Cardiac muscle cell (in vitro differentiated cells and primary cell): Measurements from ENCODE around the gene FBRSL1. TPM values are rescaled to one million over a fixed set of nuclear protein-coding genes. Genes with fewer than 3 reads are reported as not detected.

Experiments
- DNase-seq, 2 donors: peaks; one replicate each; pipeline versions ENCODE4 v3.0.0 to v3.0.0-alpha.2; 2010 to 2017; ENCODE audit warnings: low read depth in 1 of 2, low spot score in 1 of 2
- H3K27ac ChIP-seq: fragments of 200-600 bp; sonication (generic); 2 replicates; pipeline ENCODE4 v1.5.1; 2016
- H3K27me3 ChIP-seq: fragments of 200-600 bp; sonication (generic); 2 replicates; pipeline ENCODE4 v1.6.0; 2016; ENCODE audit warnings: control low read depth
- H3K36me3 ChIP-seq: fragments of 200-600 bp; sonication (generic); 2 replicates; pipeline ENCODE4 v1.5.1; 2016; ENCODE audit warnings: control low read depth
- H3K4me1 ChIP-seq: fragments of 200-600 bp; sonication (generic); 2 replicates; pipeline ENCODE4 v1.8.1; 2017; ENCODE audit warnings: low read depth, mild to moderate bottlenecking, mixed run types
- H3K4me3 ChIP-seq: fragments of 200-600 bp; sonication (generic); 2 replicates; pipeline ENCODE4 v1.5.1; 2016; ENCODE audit warnings: mild to moderate bottlenecking
- H3K9me3 ChIP-seq: fragments of 200-600 bp; sonication (generic); 2 replicates; pipeline ENCODE4 v1.5.1; 2017; ENCODE audit warnings: low read depth, mild to moderate bottlenecking, control low read depth
- CTCF ChIP-seq: IDR thresholded peaks from 2 replicates; pipeline ENCODE4 v1.5.1; 2012; ENCODE audit warnings: low read depth, mild to moderate bottlenecking, low read length
- polyA plus RNA-seq: library from polyadenylated mRNA; unstranded; fragments of >200 nt; fragmentation: Nextera tagmentation; extraction: Ambion mirVana; gene quantifications from 2 replicates; pipeline ENCODE4 v1.2.1, GENCODE V29; 2016
- total RNA-seq: library from RNA; depleted of rRNA; stranded (reverse); fragments of >200 nt; gene quantifications from 2 replicates; pipeline ENCODE4 v1.2.3, GENCODE V29; 2016

The FBRSL1 gene
- total and polyA plus RNA-seq, 2 experiments from 2014 or later, result 37.3 to 45.0 TPM

GRCh38 chr12:132489078-132489601, 811 bp upstream of the FBRSL1 start:
- DNase-seq, result peak in 1 of 2 donors; percentile 31
- no peak for TF ChIP-seq CTCF
- no peak overlapping the region for H3K27ac ChIP-seq
- no peaks in the 10 kb centered on the region for H3K36me3 ChIP-seq
- H3K4me3 ChIP-seq, result peak overlapping the region; percentile 53
- H3K9me3 ChIP-seq, result no peaks in the 10 kb centered on the region
- peaks cover 7% of the 10 kb centered on the region for H3K4me1 ChIP-seq
- peaks cover 46% of the 10 kb centered on the region for H3K27me3 ChIP-seq

- peak; percentile 40 to 58 for DNase-seq
- no peak overlapping the region for H3K27ac ChIP-seq
- TF ChIP-seq CTCF, result no peak
- peaks cover 9% of the 10 kb centered on the region for H3K4me1 ChIP-seq
- H3K36me3 ChIP-seq, result no peaks in the 10 kb centered on the region
- H3K4me3 ChIP-seq, result peak overlapping the region; percentile 40
- H3K27me3 ChIP-seq, result peaks cover 39% of the 10 kb centered on the region
- H3K9me3 ChIP-seq, result no peaks in the 10 kb centered on the region
These were observed 629 bp downstream of the FBRSL1 start for GRCh38 chr12:132490422-132491137.

- Histone ChIP-seq H3K4me1 (peaks cover 15% of the 10 kb centered on the region), H3K36me3 (no peaks in the 10 kb centered on the region), H3K27me3 (peaks cover 33% of the 10 kb centered on the region), H3K4me3 (peak overlapping the region; percentile 40), H3K27ac (no peak overlapping the region), H3K9me3 (no peaks in the 10 kb centered on the region)
- DNase-seq, result no peak
- no peak for TF ChIP-seq CTCF
These were observed 1.2 kb downstream of the FBRSL1 start for GRCh38 chr12:132491138-132491663.

- Histone ChIP-seq H3K27me3 (peaks cover 26% of the 10 kb centered on the region), H3K4me3 (peak overlapping the region; percentile 40), H3K36me3 (no peaks in the 10 kb centered on the region), H3K4me1 (peaks cover 15% of the 10 kb centered on the region), H3K9me3 (no peaks in the 10 kb centered on the region), H3K27ac (no peak overlapping the region)
- no peak for DNase-seq
- TF ChIP-seq CTCF, result no peak
These were observed 1.9 kb downstream of the FBRSL1 start for GRCh38 chr12:132491761-132492378.

GRCh38 chr12:132492522-132492921, 2.6 kb downstream of the FBRSL1 start:
- H3K4me3 ChIP-seq, result no peak overlapping the region
- peaks cover 15% of the 10 kb centered on the region for H3K4me1 ChIP-seq
- peaks cover 20% of the 10 kb centered on the region for H3K27me3 ChIP-seq
- TF ChIP-seq CTCF, result no peak
- no peaks in the 10 kb centered on the region for H3K36me3 ChIP-seq
- H3K27ac ChIP-seq, result no peak overlapping the region
- no peaks in the 10 kb centered on the region for H3K9me3 ChIP-seq
- no peak for DNase-seq
